NCI-H2029 (cell line): ENCODE measurements around the gene ATRX.
"Not testable (repeated sequence)": the region's sequence is repeated elsewhere in the genome, so short reads cannot be mapped to it uniquely, and the experiment has no call there.

Experiments used
- DNase-seq: peaks from one replicate; lab custom pipeline; 2025; lab: John Stamatoyannopoulos, UW

The ATRX gene

GRCh38 chrX:77785486-77786364 lies at the start of gene ATRX:
TSS of gene ATRX (minus strand) at chrX:77786216. CDS start at chrX:77786001, 215 bp downstream.
- DNase-seq = peak; percentile 81

GRCh38 chrX:77831544-77831943 lies 45.5 kb upstream of the ATRX start:
- not testable (repeated sequence) for DNase-seq

GRCh38 chrX:77821989-77822388 lies 36.0 kb upstream of the ATRX start:
- DNase-seq = not testable (repeated sequence)

GRCh38 chrX:77820091-77820727 lies 34.2 kb upstream of the ATRX start:
- no peak for DNase-seq

GRCh38 chrX:77814210-77814609 lies 28.2 kb upstream of the ATRX start:
- DNase-seq = no peak

GRCh38 chrX:77802201-77802600 lies 16.2 kb upstream of the ATRX start:
- no peak for DNase-seq

- DNase-seq = no peak
Observed at GRCh38 chrX:77795124-77795523, 9.1 kb upstream of the ATRX start.

GRCh38 chrX:77793946-77794345 lies 7.9 kb upstream of the ATRX start:
- no peak for DNase-seq

GRCh38 chrX:77788050-77788449 lies 2.0 kb upstream of the ATRX start:
- DNase-seq = no peak

GRCh38 chrX:77786365-77786680 lies 307 bp upstream of the ATRX start:
- DNase-seq = no peak

- DNase-seq = no peak
Observed at GRCh38 chrX:77779695-77780094, 6.3 kb downstream of the ATRX start.

GRCh38 chrX:77776659-77777058 lies 9.4 kb downstream of the ATRX start:
- DNase-seq = no peak

- DNase-seq = no peak
Observed at GRCh38 chrX:77771601-77772000, 14.4 kb downstream of the ATRX start.

GRCh38 chrX:77768787-77769186 lies 17.2 kb downstream of the ATRX start:
- no peak for DNase-seq

GRCh38 chrX:77766212-77766611 lies 19.8 kb downstream of the ATRX start:
- DNase-seq = not testable (repeated sequence)

- DNase-seq = no peak
Observed at GRCh38 chrX:77755561-77755960, 30.5 kb downstream of the ATRX start.

GRCh38 chrX:77753942-77754341 lies 32.1 kb downstream of the ATRX start:
- not testable (repeated sequence) for DNase-seq

GRCh38 chrX:77749695-77750094 lies 36.3 kb downstream of the ATRX start:
- DNase-seq = no peak

GRCh38 chrX:77743720-77744119 lies 42.3 kb downstream of the ATRX start:
- no peak for DNase-seq

GRCh38 chrX:77742788-77743476 lies 43.1 kb downstream of the ATRX start:
- DNase-seq = no peak

- no peak for DNase-seq
Observed at GRCh38 chrX:77740376-77740905, 45.6 kb downstream of the ATRX start.

GRCh38 chrX:77733342-77733741 lies 52.7 kb downstream of the ATRX start:
- no peak for DNase-seq
